DND-41 (cell line): ENCODE measurements around the gene BRMS1.
A peak's percentile ranks its signal among the peaks of the same experiment; 100 is the strongest.

Experiments used
- ATAC-seq: fragments of 200-7000 bp; cut with Tn5 transposase; 3 replicates; pipeline ENCODE4 v1.9.1; 2021; ENCODE audit warnings: low read depth; ENCODE audit not compliant: insufficient read depth
- DNase-seq: peaks from one replicate; pipeline ENCODE4 v3.0.0-alpha.2; 2020
- H2AFZ ChIP-seq: 2 replicates; pipeline ENCODE4 v1.6.0; 2012; ENCODE audit warnings: low read depth, low read length
- H3K27ac ChIP-seq: 2 replicates; pipeline ENCODE4 v1.5.1; 2012; ENCODE audit warnings: low read length, inconsistent platforms
- H3K27me3 ChIP-seq: fragments of 200-600 bp; sonication (generic); 2 replicates; pipeline ENCODE4 v1.6.0; 2012; ENCODE audit warnings: low read length, mild to moderate bottlenecking, inconsistent platforms; ENCODE audit not compliant: insufficient read depth, poor library complexity
- H3K36me3 ChIP-seq: 2 replicates; pipeline ENCODE4 v1.5.1; 2012; ENCODE audit warnings: low read length, inconsistent platforms; ENCODE audit not compliant: insufficient read depth
- H3K4me1 ChIP-seq: 2 replicates; pipeline ENCODE4 v1.5.1; 2012; ENCODE audit warnings: mild to moderate bottlenecking, low read length; ENCODE audit not compliant: insufficient read depth
- H3K4me2 ChIP-seq: 2 replicates; pipeline ENCODE4 v1.6.0; 2012; ENCODE audit warnings: mild to moderate bottlenecking, moderate library complexity, low read length, inconsistent platforms; ENCODE audit not compliant: insufficient read depth
- H3K4me3 ChIP-seq, 2 experiments: fragments of 200-600 bp in 1 of 2; shearing (Covaris generic) in 1 of 2; 2 replicates each; pipeline ENCODE4 v1.5.1; 2012 to 2016; ENCODE audit warnings: inconsistent platforms in 2 of 2, low read length in 2 of 2, mild to moderate bottlenecking in 2 of 2, low read depth in 1 of 2, moderate library complexity in 1 of 2
- H3K79me2 ChIP-seq: 2 replicates; pipeline ENCODE4 v1.6.0; 2012; ENCODE audit warnings: low read length, inconsistent platforms; ENCODE audit not compliant: insufficient read depth
- H3K9ac ChIP-seq: 2 replicates; pipeline ENCODE4 v1.6.0; 2012; ENCODE audit warnings: low read depth, mild to moderate bottlenecking, inconsistent platforms, low read length, moderate library complexity
- H3K9me3 ChIP-seq: 2 replicates; pipeline ENCODE4 v1.5.1; 2012; ENCODE audit warnings: low read length, moderate library complexity, mild to moderate bottlenecking, inconsistent platforms; ENCODE audit not compliant: insufficient read depth, severe bottlenecking
- H4K20me1 ChIP-seq: 2 replicates; pipeline ENCODE4 v1.6.0; 2012; ENCODE audit warnings: low read length; ENCODE audit not compliant: insufficient read depth
- CTCF ChIP-seq: IDR thresholded peaks from 2 replicates; pipeline ENCODE4 v1.5.1; 2012; ENCODE audit warnings: borderline replicate concordance, low read length, moderate library complexity, mild to moderate bottlenecking; ENCODE audit not compliant: poor library complexity, severe bottlenecking; ENCODE audit errors: extremely low read depth
- EZH2 ChIP-seq: IDR thresholded peaks from 3 replicates; pipeline ENCODE4 v1.6.1; 2012; ENCODE audit warnings: borderline replicate concordance, low read depth, mild to moderate bottlenecking, moderate library complexity, low read length, inconsistent platforms; ENCODE audit not compliant: severe bottlenecking

Gene BRMS1

GRCh38 chr11:66329165-66329673 lies 15.7 kb downstream of the BRMS1 start:
- ATAC-seq, result no peak

GRCh38 chr11:66328302-66329144 lies 16.4 kb downstream of the BRMS1 start:
- Histone ChIP-seq H3K9me3 (no peaks in the 10 kb centered on the region), H3K4me2 (peak overlapping the region; percentile 19; the same call in 1 of the 2 replicates), H3K9ac (no peak overlapping the region), H3K4me3 (no peak overlapping the region), H4K20me1 (peaks cover 2% of the 10 kb centered on the region; the same call in 1 of the 2 replicates), H3K36me3 (no peaks in the 10 kb centered on the region), H3K27ac (peak overlapping the region; percentile 6; the same call in 1 of the 2 replicates), H3K27me3 (no peaks in the 10 kb centered on the region), H2AFZ (peak overlapping the region; percentile 47), H3K4me1 (peaks cover 37% of the 10 kb centered on the region), H3K79me2 (no peaks in the 10 kb centered on the region)
- ATAC-seq, result peak; percentile 80
- no peak for TF ChIP-seq EZH2
- peak; percentile 98 for TF ChIP-seq CTCF
- peak; percentile 86 for DNase-seq

More at GRCh38 chr11:66329165-66329673, 15.7 kb downstream of the BRMS1 start:
- peaks cover 37% of the 10 kb centered on the region for H3K4me1 ChIP-seq
- peaks cover 2% of the 10 kb centered on the region; the same call in 1 of the 2 replicates for H4K20me1 ChIP-seq
- H3K9ac ChIP-seq, result no peak overlapping the region
- no peaks in the 10 kb centered on the region for H3K27me3 ChIP-seq
- no peaks in the 10 kb centered on the region for H3K9me3 ChIP-seq
- no peak overlapping the region for H3K4me3 ChIP-seq
- no peaks in the 10 kb centered on the region for H3K36me3 ChIP-seq
- DNase-seq, result no peak
- no peak overlapping the region for H2AFZ ChIP-seq
- TF ChIP-seq CTCF (no peak), EZH2 (no peak)
- H3K4me2 ChIP-seq, result no peak overlapping the region
- no peak overlapping the region for H3K27ac ChIP-seq
- H3K79me2 ChIP-seq, result no peaks in the 10 kb centered on the region

- Histone ChIP-seq H3K4me1 (peaks cover 37% of the 10 kb centered on the region), H3K4me3 (no peak overlapping the region), H3K27me3 (no peaks in the 10 kb centered on the region), H2AFZ (0 out of 2 replicates have a peak overlapping the region, but pooled peaks have one; percentile 47), H3K4me2 (no peak overlapping the region), H4K20me1 (peaks cover 2% of the 10 kb centered on the region; the same call in 1 of the 2 replicates), H3K9me3 (no peaks in the 10 kb centered on the region), H3K27ac (peak overlapping the region; percentile 6; the same call in 1 of the 2 replicates), H3K9ac (no peak overlapping the region), H3K79me2 (no peaks in the 10 kb centered on the region), H3K36me3 (no peaks in the 10 kb centered on the region)
- no peak for DNase-seq
- ATAC-seq, result no peak; the same call in 1 of the 3 replicates
- no peak for TF ChIP-seq EZH2
- TF ChIP-seq CTCF, result no peak
Observed at GRCh38 chr11:66328031-66328301, 16.9 kb downstream of the BRMS1 start.
